Measurements from ENCODE around the gene RHOXF2.
"Not testable (repeated sequence)": the region's sequence is repeated elsewhere in the genome, so short reads cannot be mapped to it uniquely, and the experiment has no call there.

Gene RHOXF2

DNA sequence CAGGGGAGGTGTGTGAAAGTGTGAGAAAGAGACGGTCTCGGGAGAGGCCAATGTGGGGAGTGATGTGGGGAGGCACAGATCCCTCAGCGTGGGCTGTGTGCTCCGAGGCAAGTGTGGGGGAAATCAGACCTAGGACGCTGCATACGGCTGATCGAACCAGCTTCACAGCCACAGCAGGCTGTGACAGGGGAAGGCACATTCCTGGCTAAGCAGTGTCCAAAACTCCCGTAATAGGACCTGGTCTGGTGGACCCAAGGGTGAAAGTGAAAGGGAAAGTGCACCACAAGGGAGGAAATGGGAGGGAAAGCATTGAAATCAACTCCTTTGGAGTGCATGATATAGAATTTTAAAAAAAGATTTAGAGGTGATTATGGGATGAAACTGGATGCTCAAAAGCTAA lies 10.9 kb upstream of the RHOXF2 start:
- Histone ChIP-seq H3K9me3 (ENCODE audit: control insufficient read depth, insufficient read depth, low read length) (peaks cover 23% of the 10 kb centered on the region), H3K36me3 (ENCODE audit: insufficient read depth, low read length) (no peaks in the 10 kb centered on the region), H3K9ac (ENCODE audit: low read depth, low read length) (no peak overlapping the region), H3K4me1 (ENCODE audit: insufficient read depth, low read length) (no peaks in the 10 kb centered on the region)

DNA sequence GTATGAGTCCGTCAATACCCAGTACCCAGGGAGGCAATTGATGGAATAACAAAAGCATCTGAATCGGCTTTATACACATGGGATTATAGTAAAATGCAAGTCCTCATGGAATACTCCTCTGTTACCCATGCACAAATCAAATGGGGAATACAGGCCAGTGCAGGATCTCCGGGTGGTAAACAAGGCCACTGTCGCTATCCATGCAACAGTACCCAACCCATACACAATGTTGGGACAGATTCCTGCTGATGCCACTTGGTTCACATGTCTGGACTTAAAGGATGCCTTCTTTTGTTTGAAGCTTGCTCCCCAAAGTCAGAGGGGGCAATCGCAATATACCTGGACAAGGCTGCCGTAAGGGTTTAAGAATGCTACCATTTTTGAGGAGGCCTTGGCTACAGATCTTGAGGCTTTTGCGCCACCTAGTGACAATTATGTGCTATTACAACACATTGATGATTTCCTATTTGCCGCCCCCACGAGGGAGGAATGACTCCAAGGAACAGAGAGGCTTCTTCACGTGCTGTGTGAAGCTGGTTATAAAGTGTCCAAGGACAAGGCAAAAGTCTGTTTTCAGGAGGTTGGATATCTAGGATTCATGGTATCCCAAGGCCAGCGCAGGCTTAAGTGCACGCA lies 8.2 kb upstream of the RHOXF2 start:
- not testable (repeated sequence) for H3K36me3 ChIP-seq (ENCODE audit: insufficient read depth, low read length); H3K9ac ChIP-seq (ENCODE audit: low read depth, low read length); H3K4me1 ChIP-seq (ENCODE audit: insufficient read depth, low read length)
- peaks cover 20% of the 10 kb centered on the region for H3K9me3 ChIP-seq (ENCODE audit: control insufficient read depth, insufficient read depth, low read length)

DNA sequence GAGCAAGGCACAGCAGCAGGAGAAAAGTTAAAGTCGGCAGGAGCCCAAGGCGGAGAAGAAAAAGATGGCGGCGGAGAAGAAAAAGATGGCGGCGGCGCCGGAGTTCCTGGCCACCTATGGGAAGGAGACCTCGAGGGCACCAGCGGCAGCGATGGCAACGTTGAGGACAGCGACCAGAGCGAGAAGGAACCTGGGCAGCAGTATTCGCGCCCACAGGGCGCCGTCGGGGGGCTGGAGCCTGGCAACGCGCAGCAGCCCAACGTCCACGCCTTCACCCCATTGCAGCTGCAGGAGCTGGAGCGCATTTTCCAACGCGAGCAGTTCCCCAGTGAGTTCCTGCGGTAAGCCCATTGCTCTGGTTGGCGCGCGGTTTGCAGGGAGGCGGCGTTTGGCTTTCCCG lies 673 bp downstream of the RHOXF2 start:
- not testable (repeated sequence) for H3K36me3 ChIP-seq (ENCODE audit: insufficient read depth, low read length); H3K9ac ChIP-seq (ENCODE audit: low read depth, low read length); H3K9me3 ChIP-seq (ENCODE audit: control insufficient read depth, insufficient read depth, low read length); H3K4me1 ChIP-seq (ENCODE audit: insufficient read depth, low read length)

DNA sequence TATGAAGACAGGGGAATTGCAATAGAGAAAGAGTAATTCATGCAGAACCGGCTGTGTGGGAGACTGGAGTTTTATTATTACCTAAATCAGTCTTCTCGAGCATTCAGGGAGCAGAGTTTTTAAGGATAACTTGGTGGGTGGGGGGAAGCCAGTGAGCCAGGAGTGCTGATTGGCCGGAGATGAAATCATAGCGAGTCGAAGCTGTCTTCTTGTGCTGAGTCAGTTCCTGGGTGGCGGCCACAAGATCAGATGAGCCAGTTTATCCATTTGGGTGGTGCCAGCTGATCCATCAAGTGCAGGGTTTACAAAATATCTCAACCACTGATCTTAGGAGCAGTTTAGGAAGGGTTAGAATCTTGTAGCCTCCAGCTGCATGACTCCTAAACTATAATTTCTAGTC lies 34.8 kb downstream of the RHOXF2 start:
- not testable (repeated sequence) for H3K9me3 ChIP-seq (ENCODE audit: control insufficient read depth, insufficient read depth, low read length); H3K36me3 ChIP-seq (ENCODE audit: insufficient read depth, low read length); H3K9ac ChIP-seq (ENCODE audit: low read depth, low read length); H3K4me1 ChIP-seq (ENCODE audit: insufficient read depth, low read length)

DNA sequence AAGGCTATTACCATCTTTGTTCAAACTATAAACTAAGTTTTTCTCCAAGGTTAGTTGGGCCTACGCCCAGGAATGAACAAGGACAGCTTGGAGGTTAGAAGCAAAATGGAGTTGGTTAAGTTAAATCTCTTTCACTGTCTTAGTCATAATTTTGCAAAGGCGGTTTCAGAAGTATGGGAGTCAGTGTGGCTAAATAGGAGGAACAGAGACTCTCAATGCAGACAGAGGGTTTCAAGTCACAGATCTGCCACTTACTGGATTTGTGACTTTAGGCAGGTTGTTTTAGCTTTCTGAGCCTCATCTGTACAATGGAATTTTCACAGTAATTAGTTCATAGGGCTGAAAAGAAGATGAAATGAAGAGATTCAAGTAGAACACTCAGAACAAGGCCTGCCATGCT lies 35.3 kb downstream of the RHOXF2 start:
- H3K36me3 ChIP-seq (ENCODE audit: insufficient read depth, low read length); H3K9me3 ChIP-seq (ENCODE audit: control insufficient read depth, insufficient read depth, low read length); H3K9ac ChIP-seq (ENCODE audit: low read depth, low read length); H3K4me1 ChIP-seq (ENCODE audit: insufficient read depth, low read length): not testable (repeated sequence)

DNA sequence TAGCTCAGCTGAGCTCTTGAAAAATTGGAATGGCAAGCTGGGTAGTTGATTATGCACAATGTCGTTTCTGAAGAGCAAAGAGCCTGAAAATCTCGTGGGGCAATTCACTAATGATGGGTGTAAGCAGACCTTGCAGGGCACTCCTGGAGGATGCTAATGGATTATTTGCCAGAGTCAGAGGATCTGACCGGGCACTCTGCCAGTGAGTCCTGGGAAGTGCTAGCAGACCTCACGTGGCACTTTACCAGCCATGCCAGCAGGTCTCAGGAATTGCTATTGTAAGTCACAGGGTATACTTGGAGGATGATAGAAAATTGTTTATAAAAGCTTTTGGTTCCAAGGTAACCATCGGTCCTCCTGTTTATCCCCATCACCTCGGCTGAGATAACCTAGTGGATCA lies 37.4 kb downstream of the RHOXF2 start:
- not testable (repeated sequence) for H3K36me3 ChIP-seq (ENCODE audit: insufficient read depth, low read length); H3K9me3 ChIP-seq (ENCODE audit: control insufficient read depth, insufficient read depth, low read length); H3K4me1 ChIP-seq (ENCODE audit: insufficient read depth, low read length); H3K9ac ChIP-seq (ENCODE audit: low read depth, low read length)

DNA sequence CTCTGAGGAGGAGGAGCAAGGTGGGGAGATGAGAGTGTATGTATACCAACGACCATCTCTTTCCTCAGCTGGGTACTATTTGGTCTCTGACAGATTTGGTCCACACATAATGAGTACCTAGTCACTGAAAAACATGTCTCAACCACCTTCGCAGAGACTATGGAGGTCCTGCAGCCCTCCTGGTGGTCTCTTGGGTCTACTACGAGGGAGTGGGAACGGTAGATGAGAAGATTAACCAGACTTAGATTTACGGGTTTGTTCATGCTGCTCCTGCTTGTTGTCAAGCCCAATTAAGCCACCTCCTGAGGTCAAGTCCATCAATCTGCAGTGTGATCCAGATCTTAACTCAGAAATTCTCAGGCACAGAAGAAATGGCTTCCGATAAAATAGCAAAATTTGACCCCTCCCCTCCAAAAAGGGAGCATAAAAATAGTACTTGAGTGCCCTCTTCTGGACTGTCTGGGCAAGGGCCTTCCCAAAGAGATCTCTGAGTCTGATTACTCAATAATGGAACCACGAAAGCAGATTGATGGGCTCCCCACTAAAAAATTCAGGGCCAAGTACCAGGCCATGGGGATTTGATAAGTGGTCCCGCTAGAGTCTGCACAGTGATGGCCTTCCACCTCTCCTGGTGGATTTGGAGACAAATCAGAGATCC lies 38.3 kb downstream of the RHOXF2 start:
- not testable (repeated sequence) for H3K9me3 ChIP-seq (ENCODE audit: control insufficient read depth, insufficient read depth, low read length); H3K36me3 ChIP-seq (ENCODE audit: insufficient read depth, low read length); H3K4me1 ChIP-seq (ENCODE audit: insufficient read depth, low read length); H3K9ac ChIP-seq (ENCODE audit: low read depth, low read length)

DNA sequence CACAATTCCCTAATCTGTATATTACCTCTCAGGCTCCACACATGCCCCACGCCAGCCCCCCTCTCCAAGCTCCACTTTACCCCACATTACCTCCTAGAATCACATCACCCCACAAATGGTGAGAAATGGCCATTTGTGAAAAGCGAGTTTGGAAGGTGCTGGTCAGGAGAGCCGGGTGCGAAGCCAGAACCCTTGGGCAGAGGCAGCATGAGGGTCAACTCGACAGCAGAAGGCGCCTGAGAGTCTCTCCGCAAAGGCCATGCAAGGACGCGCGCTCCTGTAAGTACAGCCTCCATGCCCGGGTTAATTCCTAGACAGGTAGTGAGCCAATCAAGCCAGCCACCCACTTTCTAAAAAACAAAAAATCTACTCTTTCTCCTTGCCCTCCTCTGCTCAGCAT lies 42.4 kb downstream of the RHOXF2 start:
- H3K9ac ChIP-seq (ENCODE audit: low read depth, low read length) = no peak overlapping the region
- no peaks in the 10 kb centered on the region for H3K9me3 ChIP-seq (ENCODE audit: control insufficient read depth, insufficient read depth, low read length)
- no peaks in the 10 kb centered on the region for H3K36me3 ChIP-seq (ENCODE audit: insufficient read depth, low read length)
- peaks cover 6% of the 10 kb centered on the region; the same call in 1 of the 2 replicates for H3K4me1 ChIP-seq (ENCODE audit: insufficient read depth, low read length)

DNA sequence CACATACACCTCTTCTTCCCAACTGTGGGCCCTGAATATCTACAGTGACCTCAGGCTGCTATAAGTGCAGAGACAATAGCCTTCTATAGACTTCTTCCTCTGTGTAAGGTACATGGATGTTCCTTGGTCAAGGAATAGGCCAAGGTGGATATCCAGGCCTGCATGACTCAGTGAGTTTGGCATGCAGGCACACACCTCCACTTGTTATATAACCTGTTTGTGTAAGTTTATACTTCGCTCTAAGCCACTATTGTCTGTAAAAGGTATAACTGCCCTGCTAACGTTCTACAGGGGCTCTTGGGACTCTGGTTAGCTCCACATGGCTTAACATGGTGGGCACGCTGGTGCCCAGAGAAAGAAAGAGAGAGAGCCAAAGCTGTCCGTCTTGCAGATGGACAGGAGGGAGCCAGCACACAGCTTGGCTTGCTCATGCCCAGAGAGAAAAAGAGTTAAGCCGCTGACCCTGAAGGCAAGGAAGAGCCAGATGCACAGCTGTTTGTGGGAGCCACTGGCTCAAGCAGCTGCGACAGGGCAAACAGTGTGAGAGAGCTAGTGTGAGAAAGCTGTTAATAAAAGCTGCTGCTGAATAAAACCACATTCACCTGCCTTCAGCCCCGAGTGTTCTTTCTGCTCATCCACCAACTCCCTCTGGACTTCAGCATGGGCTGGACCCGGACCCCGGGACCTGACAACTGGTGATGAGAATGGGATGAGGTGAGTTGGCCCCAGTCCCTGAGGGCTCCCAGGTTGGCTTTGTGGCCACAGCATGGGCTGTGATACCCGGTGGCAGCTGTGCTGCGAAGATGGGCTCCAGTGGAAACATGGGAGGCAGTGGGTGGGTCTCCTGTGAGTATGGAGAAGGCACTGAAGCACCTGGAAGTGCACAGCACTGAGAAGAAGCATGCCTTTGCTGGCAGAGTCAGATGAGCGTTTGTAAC lies 47.7 kb downstream of the RHOXF2 start:
- H3K4me1 ChIP-seq (ENCODE audit: insufficient read depth, low read length) = no peaks in the 10 kb centered on the region
- no peaks in the 10 kb centered on the region for H3K9me3 ChIP-seq (ENCODE audit: control insufficient read depth, insufficient read depth, low read length)
- H3K36me3 ChIP-seq (ENCODE audit: insufficient read depth, low read length) = no peaks in the 10 kb centered on the region
- no peak overlapping the region for H3K9ac ChIP-seq (ENCODE audit: low read depth, low read length)

DNA sequence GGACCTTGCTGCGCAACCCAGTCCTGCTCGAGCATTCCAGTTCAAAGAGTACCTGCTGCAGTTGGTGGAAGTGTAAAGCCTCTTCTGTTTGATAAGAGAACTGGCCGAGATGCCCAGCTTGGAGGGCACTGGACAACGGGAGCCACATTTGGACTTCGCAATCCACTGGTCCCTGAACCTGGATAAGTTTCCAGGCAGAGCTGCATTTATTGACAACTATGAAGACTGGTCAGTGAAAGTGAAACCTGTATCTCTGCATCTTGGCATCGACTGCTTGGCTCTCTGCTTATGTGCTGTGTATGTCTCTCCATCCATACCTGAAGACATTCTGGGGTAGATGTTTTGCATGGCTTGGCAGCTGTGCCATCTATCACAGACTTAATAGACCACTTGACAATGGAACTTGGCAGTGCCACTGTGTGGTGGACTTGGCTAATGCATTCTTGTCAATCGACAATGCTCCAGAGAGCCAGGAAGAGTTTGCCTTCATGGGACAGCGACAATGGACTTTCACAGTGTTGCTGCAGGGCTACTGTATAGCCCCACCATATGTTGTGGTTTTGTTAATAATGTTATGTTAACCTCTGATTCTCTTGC lies 48.7 kb downstream of the RHOXF2 start:
- H3K9me3 ChIP-seq (ENCODE audit: control insufficient read depth, insufficient read depth, low read length) = no peaks in the 10 kb centered on the region
- no peaks in the 10 kb centered on the region for H3K36me3 ChIP-seq (ENCODE audit: insufficient read depth, low read length)
- no peak overlapping the region for H3K9ac ChIP-seq (ENCODE audit: low read depth, low read length)
- no peaks in the 10 kb centered on the region for H3K4me1 ChIP-seq (ENCODE audit: insufficient read depth, low read length)

DNA sequence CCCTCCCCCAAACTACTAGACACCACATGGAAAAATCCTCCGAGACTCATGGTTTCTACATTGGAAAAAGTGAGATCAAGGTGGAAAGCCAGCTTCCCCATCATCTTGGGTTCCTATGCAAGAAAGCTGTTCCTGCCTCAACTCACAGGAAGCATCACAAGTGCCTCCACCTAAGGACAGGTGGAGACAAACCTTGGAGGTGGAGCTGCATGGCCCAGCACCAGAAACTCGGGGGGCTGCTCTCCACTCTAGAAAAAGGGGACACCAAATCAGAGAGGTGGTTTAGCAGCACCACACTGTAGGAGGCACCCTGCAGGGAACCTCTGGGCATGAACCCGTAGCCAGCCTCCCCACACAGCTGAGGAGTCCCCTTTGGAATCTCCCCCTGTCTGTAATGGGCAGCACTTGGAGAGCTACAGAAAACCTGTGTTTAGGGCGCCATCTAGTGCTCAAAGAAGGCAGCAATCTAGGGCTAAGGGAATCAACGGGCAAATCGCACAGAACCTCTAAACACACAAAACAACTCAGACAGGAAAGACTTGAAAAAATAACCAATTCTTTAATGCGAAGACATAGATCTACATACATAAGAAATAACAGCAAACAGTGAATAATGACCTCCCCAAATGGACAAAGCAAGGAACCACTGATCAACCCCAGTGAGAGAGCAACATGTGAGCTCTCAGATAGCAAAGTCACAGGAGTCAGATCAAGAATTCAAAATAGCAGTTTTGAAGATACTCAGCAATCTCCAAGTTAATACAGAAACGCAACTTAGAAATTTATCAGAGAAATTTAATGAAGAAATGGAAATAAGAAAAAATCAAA lies 55.2 kb downstream of the RHOXF2 start:
- H3K4me1 ChIP-seq (ENCODE audit: insufficient read depth, low read length) = no peaks in the 10 kb centered on the region
- H3K9me3 ChIP-seq (ENCODE audit: control insufficient read depth, insufficient read depth, low read length) = no peaks in the 10 kb centered on the region
- no peak overlapping the region for H3K9ac ChIP-seq (ENCODE audit: low read depth, low read length)

More for the DNA sequence above, 55.2 kb downstream of the RHOXF2 start:
- no peaks in the 10 kb centered on the region for H3K36me3 ChIP-seq (ENCODE audit: insufficient read depth, low read length)
